B cell (primary cell): ENCODE measurements around the gene TMED6. TPM values are rescaled to one million over a fixed set of nuclear protein-coding genes. Genes with fewer than 3 reads are reported as not detected.

Experiments
- ATAC-seq: fragments of 200-7000 bp; cut with Tn5 transposase; one replicate; pipeline ENCODE4 v1.10.0; 2021; ENCODE audit warnings: low read depth, mild to moderate bottlenecking, moderate number of reproducible peaks, moderate library complexity
- CTCF ChIA-PET: fragments of 350-600 bp; sonication (Branson Sonifier 250); formaldehyde crosslinking; loops from one replicate; lab custom pipeline; 2021; ENCODE audit warnings: antibody characterized with exemption, inconsistent platforms; lab: Charles Lee
- POLR2A ChIA-PET: fragments of 350-600 bp; sonication (Branson Sonifier 250); formaldehyde crosslinking; loops from one replicate; lab custom pipeline; 2021; ENCODE audit warnings: antibody characterized with exemption; lab: Charles Lee
- DNase-seq: peaks from one replicate; pipeline ENCODE4 v3.0.0; 2013
- H2AFZ ChIP-seq: 2 replicates; pipeline ENCODE4 v1.6.1; 2012; ENCODE audit warnings: mild to moderate bottlenecking, low read depth, low read length; ENCODE audit not compliant: insufficient read depth, poor library complexity, severe bottlenecking
- H3K27ac ChIP-seq, 2 donors: 1 replicate in 1 of 2; 2 replicates in 1 of 2; pipeline ENCODE4 v1.5.1; 2012 to 2013; ENCODE audit warnings: low read length in 2 of 2, mild to moderate bottlenecking in 2 of 2, moderate library complexity in 1 of 2
- H3K27me3 ChIP-seq, 4 experiments: fragments of 200-600 bp in 1 of 4; sonication (generic) in 1 of 4; replicated peaks in 1 of 4; 1 replicate in 2 of 4; 2 replicates in 2 of 4; pipeline versions ENCODE4 v1.6.1 to v1.7.0; 2013 to 2016; ENCODE audit warnings: low read length in 3 of 4, mild to moderate bottlenecking in 2 of 4, mixed read lengths in 1 of 4, moderate library complexity in 1 of 4; ENCODE audit not compliant: insufficient read depth in 4 of 4, control insufficient read depth in 3 of 4; ENCODE audit errors: control extremely low read depth in 1 of 4
- H3K36me3 ChIP-seq, 2 experiments: replicated peaks in 1 of 2; 1 replicate in 1 of 2; 2 replicates in 1 of 2; pipeline versions ENCODE4 v1.6.1 to v1.7.1; 2013; ENCODE audit warnings: low read length in 1 of 2; ENCODE audit not compliant: insufficient read depth in 2 of 2, control insufficient read depth in 1 of 2; ENCODE audit errors: control extremely low read depth in 1 of 2, extremely low read depth in 1 of 2
- H3K4me1 ChIP-seq, 2 donors: fragments of 200-600 bp in 1 of 2; sonication (generic) in 1 of 2; 1 replicate in 1 of 2; 2 replicates in 1 of 2; pipeline versions ENCODE4 v1.5.1 to v1.6.1; 2013 to 2017; ENCODE audit warnings: low read length in 2 of 2; ENCODE audit not compliant: control insufficient read depth in 2 of 2, insufficient read depth in 2 of 2
- H3K4me2 ChIP-seq: replicated peaks from 2 replicates; pipeline ENCODE3; 2012; ENCODE audit warnings: mild to moderate bottlenecking, low read depth, low read length; ENCODE audit not compliant: poor library complexity, severe bottlenecking
- H3K4me3 ChIP-seq, 5 experiments: fragments of 200-600 bp in 1 of 5; sonication (generic) in 1 of 5; 1 replicate in 3 of 5; 2 replicates in 2 of 5; pipeline versions ENCODE4 v1.5.1 to v1.7.0; 2011 to 2016; ENCODE audit warnings: low read length in 4 of 5, mild to moderate bottlenecking in 4 of 5, low read depth in 2 of 5, control low read depth in 1 of 5, moderate library complexity in 1 of 5; ENCODE audit not compliant: insufficient read depth in 1 of 5; ENCODE audit errors: control extremely low read depth in 1 of 5, extremely low read depth in 1 of 5
- H3K79me2 ChIP-seq: fragments of 200-600 bp; sonication (generic); one replicate; pipeline ENCODE4 v1.6.0; 2016; ENCODE audit warnings: low read length; ENCODE audit not compliant: control insufficient read depth, insufficient read depth
- H3K9ac ChIP-seq: fragments of 200-600 bp; sonication (generic); 2 replicates; pipeline ENCODE4 v1.6.1; 2017; ENCODE audit warnings: mild to moderate bottlenecking, low read length, moderate library complexity
- H3K9me3 ChIP-seq, 3 donors: one replicate each; pipeline versions ENCODE4 v1.6.1 to v1.7.1; 2013; ENCODE audit warnings: low read length in 2 of 3; ENCODE audit not compliant: control insufficient read depth in 2 of 3, insufficient read depth in 1 of 3; ENCODE audit errors: control extremely low read depth in 1 of 3
- H4K20me1 ChIP-seq: 2 replicates; pipeline ENCODE4 v1.6.0; 2012; ENCODE audit warnings: mild to moderate bottlenecking, low read length; ENCODE audit not compliant: insufficient read depth, control insufficient read depth, poor library complexity, severe bottlenecking
- H3K27ac Mint-ChIP-seq: one replicate; pipeline ENCODE4 v1.8.0; 2021; ENCODE audit warnings: mixed read lengths
- H3K27me3 Mint-ChIP-seq: one replicate; pipeline ENCODE4 v1.8.0; 2021; ENCODE audit warnings: mixed read lengths
- H3K4me1 Mint-ChIP-seq: one replicate; pipeline ENCODE4 v1.8.0; 2021; ENCODE audit warnings: mixed read lengths
- H3K4me3 Mint-ChIP-seq: one replicate; pipeline ENCODE4 v1.8.0; 2021; ENCODE audit warnings: mixed read lengths
- H3K9me3 Mint-ChIP-seq: one replicate; pipeline ENCODE4 v1.8.0; 2022; ENCODE audit warnings: mixed read lengths; ENCODE audit not compliant: insufficient read depth
- CTCF ChIP-seq: fragments of 200-600 bp; IDR thresholded peaks from one replicate; pipeline ENCODE4 v1.8.0; 2022; ENCODE audit warnings: antibody characterized with exemption, mild to moderate bottlenecking
- EZH2 ChIP-seq: IDR thresholded peaks from 2 replicates; pipeline ENCODE4 v1.6.1; 2012; ENCODE audit warnings: borderline replicate concordance, low read depth, mild to moderate bottlenecking, moderate library complexity, low read length; ENCODE audit not compliant: insufficient read depth, poor library complexity, severe bottlenecking
- WGBS: methylation state at CpG from one replicate; pipeline ENCODE4 v1.1.5; 2013; ENCODE audit warnings: missing lambda C conversion rate; ENCODE audit not compliant: insufficient coverage; 5-methylcytosine and 5-hydroxymethylcytosine counted together
- intact Hi-C: fragments of 100-400 bp; cut with micrococcal nuclease; formaldehyde crosslinking; loops from one replicate; pipeline ENCODE4 v1.10.0; 2022
- polyA plus RNA-seq: library from polyadenylated mRNA; depleted of rRNA; stranded (reverse); fragments of >200 nt; gene quantifications from 2 replicates; pipeline ENCODE4 v1.2.3, GENCODE V29; 2012
- total RNA-seq, 2 donors: library from RNA; stranded (reverse); fragments of 120-200 nt in 1 of 2; gene quantifications; 1 replicate in 1 of 2; 2 replicates in 1 of 2; pipeline versions ENCODE4 v1.2.3 to v1.2.4, GENCODE V29; 2013 to 2022

The TMED6 gene
- total and polyA plus RNA-seq, 2 donors (not counting 1 experiment from before 2014, with no cell fraction given): 0.78 to 4.5 TPM

- Histone ChIP-seq H4K20me1 (peaks cover 62% of the 10 kb centered on the region), H3K9me3 (no peaks in the 10 kb centered on the region), H3K79me2 (peaks cover 69% of the 10 kb centered on the region), H3K36me3 (peaks cover 1 to 52% of the 10 kb centered on the region in 2 experiments), H3K4me1 (peaks cover 15 to 32% of the 10 kb centered on the region in 2 donors), H2AFZ (no peak overlapping the region), H3K4me3 (no peak overlapping the region), H3K9ac (no peak overlapping the region), H3K27ac (no peak overlapping the region), H3K27me3 (no peaks in the 10 kb centered on the region), H3K4me2 (no peak overlapping the region)
- ChIA-PET CTCF (interaction anchor here (1.3 kb wide), 1 partner anchor 11 kb away, joined by 5 read pairs; no protein-coding TSS in a partner anchor), POLR2A (interaction anchor here (0.7 kb wide), 5 partner anchors 9 to 1485 kb away, joined by 3 to 7 read pairs (median 6); no protein-coding TSS in a partner anchor)
- no peak for DNase-seq
- Mint-ChIP-seq H3K9me3 (no peaks in the 10 kb centered on the region), H3K27ac (peak overlapping the region; percentile 41), H3K4me3 (no peak overlapping the region), H3K4me1 (peaks cover 37% of the 10 kb centered on the region), H3K27me3 (no peaks in the 10 kb centered on the region)
- ATAC-seq: no peak
- WGBS: 89% methylated on average over 5 of the region's 7 CpGs
- no peak for TF ChIP-seq CTCF
- no peak for TF ChIP-seq EZH2
- intact Hi-C loops: no loop called here
Measured at GRCh38 chr16:69326172-69326873, 25.3 kb downstream of the TMED6 start.

DNA sequence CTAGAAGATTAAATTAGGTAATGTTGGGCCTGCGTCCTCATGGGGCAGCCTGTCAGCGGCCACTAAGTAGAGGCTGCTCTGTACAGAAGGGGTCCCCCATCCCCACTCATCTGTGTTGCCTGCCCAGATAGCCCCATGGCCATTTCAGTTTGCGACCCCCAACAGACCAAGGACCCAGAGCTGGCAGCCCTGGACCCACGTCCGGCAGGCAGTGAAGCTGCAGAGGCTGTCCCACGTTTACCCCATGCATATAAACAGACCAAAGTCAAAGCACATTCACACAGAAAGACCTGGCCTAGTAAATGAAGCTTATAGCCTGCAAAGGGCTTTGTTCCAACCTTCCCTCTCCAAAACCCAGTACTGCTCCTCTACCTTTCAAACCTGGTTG is 25.8 kb downstream of the TMED6 start:
- ATAC-seq (no peak), DNase-seq (no peak)
- POLR2A ChIA-PET: interaction anchor here (0.7 kb wide), 1 partner anchor 136 kb away, joined by 3 read pairs; no protein-coding TSS in a partner anchor
- no peak overlapping the region for H3K27ac Mint-ChIP-seq
- Histone ChIP-seq H3K9me3 (no peaks in the 10 kb centered on the region), H3K9ac (no peak overlapping the region), H3K4me1 (peaks cover 15 to 27% of the 10 kb centered on the region in 2 donors), H3K4me2 (no peak overlapping the region), H4K20me1 (peaks cover 68% of the 10 kb centered on the region), H3K79me2 (peaks cover 69% of the 10 kb centered on the region), H3K36me3 (peaks cover 1 to 57% of the 10 kb centered on the region in 2 experiments), H3K27me3 (no peaks in the 10 kb centered on the region), H3K27ac (no peak overlapping the region), H2AFZ (no peak overlapping the region), H3K4me3 (no peak overlapping the region)
- WGBS: 94% methylated on average over 5 of the region's 6 CpGs
- H3K9me3 Mint-ChIP-seq: no peaks in the 10 kb centered on the region
- intact Hi-C loops: no loop called here
- peaks cover 35% of the 10 kb centered on the region for H3K4me1 Mint-ChIP-seq
- CTCF ChIA-PET: interaction anchor here (1.3 kb wide), 1 partner anchor 11 kb away, joined by 5 read pairs; no protein-coding TSS in a partner anchor
- TF ChIP-seq CTCF: no peak
- TF ChIP-seq EZH2: no peak
- H3K4me3 Mint-ChIP-seq: no peak overlapping the region
- no peaks in the 10 kb centered on the region for H3K27me3 Mint-ChIP-seq
